Esophagus squamous epithelium (tissue), 4 donors: Measurements from ENCODE around the gene CIZ1.
A peak's percentile ranks its signal among the peaks of the same experiment; 100 is the strongest.

Experiments used
- CTCF ChIP-seq, 6 experiments: fragments of 450-650 bp in 4 of 6; fragments of 200-600 bp in 2 of 6; sonication (generic) in 2 of 6; IDR thresholded peaks; one replicate each; pipeline ENCODE4 v1.5.1; 2016 to 2019; ENCODE audit warnings: antibody characterized with exemption in 6 of 6, mild to moderate bottlenecking in 4 of 6, moderate library complexity in 4 of 6
- POLR2A ChIP-seq, 4 donors: fragments of 450-650 bp; IDR thresholded peaks; one replicate each; pipeline ENCODE4 v1.6.1; 2017; ENCODE audit warnings: antibody characterized with exemption in 4 of 4, mild to moderate bottlenecking in 4 of 4, moderate library complexity in 3 of 4

GRCh38 chr9:128191406-128192046 lies at the start of gene CIZ1:
- TF ChIP-seq CTCF (IDR thresholded peaks at IDR 0.05), result peak; percentile 61 to 85 (median 80)
- TF ChIP-seq POLR2A (IDR thresholded peaks at IDR 0.05), result peak in 2 of 4 donors; percentile 61 to 70
